GM12892 (cell line): ENCODE measurements around the gene VPS11.

Experiments used
- POLR2A ChIP-seq: IDR thresholded peaks from 2 replicates; pipeline ENCODE4 v1.6.1; 2011; ENCODE audit warnings: low read depth, low read length, control low read depth
- POLR2AphosphoS5 ChIP-seq: IDR thresholded peaks from 2 replicates; pipeline ENCODE4 v1.6.1; 2011; ENCODE audit warnings: low read depth, low read length, control low read depth

DNA sequence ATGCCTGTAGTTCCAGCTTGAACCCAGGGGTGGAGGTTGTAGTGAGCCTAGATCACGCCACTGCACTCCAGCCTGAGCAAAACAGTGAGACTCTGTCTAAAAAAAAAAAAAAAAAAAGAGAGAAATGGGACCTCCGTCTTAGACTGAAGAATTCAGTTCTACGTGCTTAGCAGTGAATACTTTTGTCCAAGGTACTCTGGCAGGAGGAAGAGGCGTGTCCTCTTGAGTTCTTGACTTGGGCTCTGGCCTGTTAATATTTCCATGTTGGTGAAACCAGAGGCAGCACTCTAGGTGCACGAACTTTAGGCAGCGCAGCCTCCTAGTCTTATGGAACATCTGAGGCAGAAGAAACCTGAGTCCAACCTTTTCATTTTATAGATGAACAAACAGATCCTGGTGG is 19.5 kb downstream of the VPS11 start:
- TF ChIP-seq POLR2AphosphoS5 (no peak), POLR2A (no peak)
